ENCODE measurements around the gene FILIP1L.

DNA sequence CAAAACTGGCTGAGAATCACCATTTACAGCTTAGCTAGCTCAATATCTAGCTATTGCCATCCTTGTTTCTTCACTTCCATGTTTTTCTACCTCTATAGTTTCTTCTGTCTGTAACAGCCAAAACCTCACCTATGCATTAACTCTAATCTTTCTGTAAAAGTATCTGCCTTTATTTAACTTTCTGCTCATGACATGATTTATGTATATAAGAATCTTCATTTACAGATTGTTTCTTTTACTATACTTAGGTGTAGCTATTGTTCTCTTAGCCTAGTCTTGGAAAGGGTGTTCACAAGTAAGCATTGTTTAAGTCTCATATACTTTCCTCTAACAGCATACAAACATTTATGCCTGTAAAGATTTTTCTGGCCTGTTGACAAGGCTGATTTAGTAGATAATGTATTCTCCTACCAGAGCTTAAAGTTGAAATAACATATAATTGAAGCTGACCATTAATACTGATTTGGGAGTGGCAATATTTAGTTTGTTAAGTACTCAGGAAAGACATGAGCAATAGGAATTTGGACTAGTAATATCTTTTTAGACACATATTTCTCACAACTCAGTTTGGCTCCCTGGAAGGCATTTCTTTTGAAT, 9.4 kb downstream of the FILIP1L start:
- TF ChIP-seq, protein P1, sequence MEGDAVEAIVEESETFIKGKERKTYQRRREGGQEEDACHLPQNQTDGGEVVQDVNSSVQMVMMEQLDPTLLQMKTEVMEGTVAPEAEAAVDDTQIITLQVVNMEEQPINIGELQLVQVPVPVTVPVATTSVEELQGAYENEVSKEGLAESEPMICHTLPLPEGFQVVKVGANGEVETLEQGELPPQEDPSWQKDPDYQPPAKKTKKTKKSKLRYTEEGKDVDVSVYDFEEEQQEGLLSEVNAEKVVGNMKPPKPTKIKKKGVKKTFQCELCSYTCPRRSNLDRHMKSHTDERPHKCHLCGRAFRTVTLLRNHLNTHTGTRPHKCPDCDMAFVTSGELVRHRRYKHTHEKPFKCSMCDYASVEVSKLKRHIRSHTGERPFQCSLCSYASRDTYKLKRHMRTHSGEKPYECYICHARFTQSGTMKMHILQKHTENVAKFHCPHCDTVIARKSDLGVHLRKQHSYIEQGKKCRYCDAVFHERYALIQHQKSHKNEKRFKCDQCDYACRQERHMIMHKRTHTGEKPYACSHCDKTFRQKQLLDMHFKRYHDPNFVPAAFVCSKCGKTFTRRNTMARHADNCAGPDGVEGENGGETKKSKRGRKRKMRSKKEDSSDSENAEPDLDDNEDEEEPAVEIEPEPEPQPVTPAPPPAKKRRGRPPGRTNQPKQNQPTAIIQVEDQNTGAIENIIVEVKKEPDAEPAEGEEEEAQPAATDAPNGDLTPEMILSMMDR (IDR thresholded peaks at IDR 0.05), result no peak
- TF ChIP-seq POLR2A (IDR thresholded peaks at IDR 0.05), result no peak

All from thyroid gland (tissue), 4 donors.